PC-3 (cell line): Measurements from ENCODE around the gene MAU2. TPM values are rescaled to one million over a fixed set of nuclear protein-coding genes. Genes with fewer than 3 reads are reported as not detected.

Experiments used
- ATAC-seq: fragments of 200-7000 bp; cut with Tn5 transposase; 2 replicates; pipeline ENCODE4 v1.9.1; 2020; ENCODE audit warnings: mild to moderate bottlenecking, moderate library complexity
- BruUV-seq: library from RNA; stranded (reverse); fragments of 400-500 nt; replicated peaks from 2 replicates; lab custom pipeline; 2021; lab: Mats Ljungman, UMichigan
- CTCF ChIA-PET: fragments of 300-600 bp; sonication (Branson Sonifier 250); formaldehyde crosslinking; loops from one replicate; lab custom pipeline; 2022; ENCODE audit warnings: antibody characterized with exemption; lab: Charles Lee
- POLR2A ChIA-PET: fragments of 300-600 bp; sonication (Branson Sonifier 250); formaldehyde crosslinking; loops from one replicate; lab custom pipeline; 2022; ENCODE audit warnings: antibody characterized with exemption; ENCODE audit not compliant: unreplicated experiment; lab: Charles Lee
- DNase-seq: peaks from one replicate; pipeline ENCODE4 v3.0.0-alpha.2; 2015
- H2AFZ ChIP-seq: fragments of 300-600 bp; sonication (generic); 2 replicates; pipeline ENCODE4 v1.6.0; 2016; ENCODE audit warnings: antibody characterized with exemption, low read length
- H3F3A ChIP-seq: fragments of 300-600 bp; sonication (generic); one replicate; pipeline ENCODE4 v1.6.0; 2017; ENCODE audit warnings: antibody characterized with exemption, low read length, control low read depth, mild to moderate bottlenecking; ENCODE audit not compliant: unreplicated experiment
- H3K27ac ChIP-seq: fragments of 300-600 bp; sonication (generic); 2 replicates; pipeline ENCODE4 v1.5.1; 2016; ENCODE audit warnings: mild to moderate bottlenecking, low read length
- H3K27me3 ChIP-seq: fragments of 300-600 bp; sonication (generic); 2 replicates; pipeline ENCODE4 v1.6.1; 2016; ENCODE audit warnings: low read length, mixed read lengths
- H3K36me3 ChIP-seq: fragments of 300-600 bp; sonication (generic); 2 replicates; pipeline ENCODE4 v1.6.1; 2016; ENCODE audit warnings: low read depth, mixed run types, low read length, mixed read lengths
- H3K4me1 ChIP-seq: fragments of 300-600 bp; sonication (generic); 2 replicates; pipeline ENCODE4 v1.5.1; 2016; ENCODE audit warnings: low read length; ENCODE audit not compliant: insufficient read depth
- H3K4me2 ChIP-seq: fragments of 300-600 bp; sonication (generic); 2 replicates; pipeline ENCODE4 v1.6.0; 2016; ENCODE audit warnings: low read length
- H3K4me3 ChIP-seq: fragments of 300-600 bp; sonication (generic); 2 replicates; pipeline ENCODE4 v1.5.1; 2016; ENCODE audit warnings: mild to moderate bottlenecking, low read length, mixed read lengths
- H3K79me2 ChIP-seq: fragments of 300-600 bp; sonication (generic); 2 replicates; pipeline ENCODE4 v1.6.1; 2017; ENCODE audit warnings: low read length, mixed read lengths
- H3K9ac ChIP-seq: fragments of 300-600 bp; sonication (generic); 2 replicates; pipeline ENCODE4 v1.6.0; 2016; ENCODE audit warnings: mild to moderate bottlenecking, low read length
- H3K9me2 ChIP-seq: fragments of 300-600 bp; sonication (generic); replicated peaks from 2 replicates; pipeline ENCODE4 v1.6.1; 2016; ENCODE audit warnings: mixed run types, low read length, mixed read lengths
- H3K9me3 ChIP-seq: fragments of 300-600 bp; sonication (generic); 2 replicates; pipeline ENCODE4 v1.6.1; 2016; ENCODE audit warnings: low read length, mixed read lengths
- H4K20me1 ChIP-seq: fragments of 300-600 bp; sonication (generic); 2 replicates; pipeline ENCODE4 v1.6.1; 2016; ENCODE audit warnings: low read length, mixed read lengths
- EZH2 ChIP-seq: fragments of 300-600 bp; sonication (generic); IDR thresholded peaks from one replicate; pipeline ENCODE4 v1.6.1; 2017; ENCODE audit warnings: antibody characterized with exemption, mild to moderate bottlenecking, low read length; ENCODE audit not compliant: unreplicated experiment
- EZH2phosphoT487 ChIP-seq: fragments of 300-600 bp; sonication (generic); IDR thresholded peaks from 2 replicates; pipeline ENCODE4 v1.6.1; 2018; ENCODE audit warnings: mild to moderate bottlenecking, antibody characterized with exemption, low read length, borderline replicate concordance
- intact Hi-C: fragments of 100-400 bp; cut with micrococcal nuclease; formaldehyde crosslinking; loops from 2 replicates; pipeline ENCODE4 v1.9.0; 2023
- total RNA-seq: library from RNA; depleted of rRNA; stranded (reverse); fragments of >200 nt; gene quantifications from 2 replicates; pipeline ENCODE4 v1.2.3, GENCODE V29; 2014
- TF ChIP-seq, protein P1 (sequence below): fragments of 300-600 bp; sonication (generic); conservative IDR thresholded peaks from 2 replicates; pipeline ENCODE4 v1.5.1; 2017; ENCODE audit warnings: antibody characterized with exemption, low read depth, mild to moderate bottlenecking, low read length

Gene MAU2
- total RNA-seq, 1 experiment from 2014 or later, result 32.6 TPM

GRCh38 chr19:19405971-19406877, 85.6 kb downstream of the MAU2 start:
- no peaks in the 10 kb centered on the region for H3K9me3 ChIP-seq
- H3K27me3 ChIP-seq, result no peaks in the 10 kb centered on the region
- H2AFZ ChIP-seq, result peak overlapping the region; percentile 49; the same call in 1 of the 2 replicates
- ChIA-PET POLR2A (no interaction called here), CTCF (interaction anchor here (1.0 to 1.1 kb wide), 3 partner anchors 21 to 42 kb away, joined by 3 to 4 read pairs (median 4); no protein-coding TSS in a partner anchor)
- TF ChIP-seq EZH2phosphoT487, result no peak
- TF ChIP-seq, protein P1, sequence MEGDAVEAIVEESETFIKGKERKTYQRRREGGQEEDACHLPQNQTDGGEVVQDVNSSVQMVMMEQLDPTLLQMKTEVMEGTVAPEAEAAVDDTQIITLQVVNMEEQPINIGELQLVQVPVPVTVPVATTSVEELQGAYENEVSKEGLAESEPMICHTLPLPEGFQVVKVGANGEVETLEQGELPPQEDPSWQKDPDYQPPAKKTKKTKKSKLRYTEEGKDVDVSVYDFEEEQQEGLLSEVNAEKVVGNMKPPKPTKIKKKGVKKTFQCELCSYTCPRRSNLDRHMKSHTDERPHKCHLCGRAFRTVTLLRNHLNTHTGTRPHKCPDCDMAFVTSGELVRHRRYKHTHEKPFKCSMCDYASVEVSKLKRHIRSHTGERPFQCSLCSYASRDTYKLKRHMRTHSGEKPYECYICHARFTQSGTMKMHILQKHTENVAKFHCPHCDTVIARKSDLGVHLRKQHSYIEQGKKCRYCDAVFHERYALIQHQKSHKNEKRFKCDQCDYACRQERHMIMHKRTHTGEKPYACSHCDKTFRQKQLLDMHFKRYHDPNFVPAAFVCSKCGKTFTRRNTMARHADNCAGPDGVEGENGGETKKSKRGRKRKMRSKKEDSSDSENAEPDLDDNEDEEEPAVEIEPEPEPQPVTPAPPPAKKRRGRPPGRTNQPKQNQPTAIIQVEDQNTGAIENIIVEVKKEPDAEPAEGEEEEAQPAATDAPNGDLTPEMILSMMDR, result no peak
- peaks cover 85% of the 10 kb centered on the region for H3K79me2 ChIP-seq
- peak overlapping the region; percentile 98 for H3K4me2 ChIP-seq
- H3F3A ChIP-seq, result peaks cover 5% of the 10 kb centered on the region
- peaks cover 46% of the 10 kb centered on the region for H4K20me1 ChIP-seq
- DNase-seq (peak; percentile 54), ATAC-seq (peak; percentile 6)
- H3K9ac ChIP-seq, result peak overlapping the region; percentile 88
- no peaks in the 10 kb centered on the region for H3K36me3 ChIP-seq
- no TSS peak for BruUV-seq
- peak overlapping the region; percentile 85 for H3K4me3 ChIP-seq
- peaks cover 51% of the 10 kb centered on the region for H3K4me1 ChIP-seq
- no peaks in the 10 kb centered on the region for H3K9me2 ChIP-seq
- intact Hi-C loops, result loop anchor here (1.0 to 2.0 kb wide), 2 partner anchors 21 to 83 kb away; no protein-coding TSS in a partner anchor
- H3K27ac ChIP-seq, result peak overlapping the region; percentile 54

GRCh38 chr19:19406878-19407632, 86.4 kb downstream of the MAU2 start:
- ChIA-PET POLR2A (no interaction called here), CTCF (interaction anchor here (1.0 kb wide), 1 partner anchor 40 kb away, joined by 3 read pairs; no protein-coding TSS in a partner anchor)
- Histone ChIP-seq H3K27me3 (no peaks in the 10 kb centered on the region), H3K4me1 (peaks cover 51% of the 10 kb centered on the region), H3K4me3 (peak overlapping the region; percentile 85), H3K4me2 (peak overlapping the region; percentile 98), H3K9ac (peak overlapping the region; percentile 88), H3K9me3 (no peaks in the 10 kb centered on the region), H3K36me3 (no peaks in the 10 kb centered on the region), H3K9me2 (no peaks in the 10 kb centered on the region), H4K20me1 (peaks cover 53% of the 10 kb centered on the region), H3K27ac (peak overlapping the region; percentile 54), H3K79me2 (peaks cover 85% of the 10 kb centered on the region), H2AFZ (no peak overlapping the region; the same call in 1 of the 2 replicates), H3F3A (peaks cover 5% of the 10 kb centered on the region)
- TF ChIP-seq, protein P1, result peak; percentile 75
- no peak for TF ChIP-seq EZH2
- peak; percentile 41 for ATAC-seq
- BruUV-seq, result TSS peak; percentile 26
- intact Hi-C loops, result loop anchor here (1.0 to 2.0 kb wide), 2 partner anchors 41 to 82 kb away; no protein-coding TSS in a partner anchor
- DNase-seq, result peak; percentile 61
